K562 (cell line): ENCODE measurements around the gene CACNA2D2. TPM values are rescaled to one million over a fixed set of nuclear protein-coding genes. Genes with fewer than 3 reads are reported as not detected.

Source experiments
- ATAC-seq: fragments of 200-7000 bp; cut with Tn5 transposase; 3 replicates; pipeline ENCODE4 v1.9.1; 2020; ENCODE audit warnings: moderate library complexity
- BruUV-seq: library from RNA; stranded (reverse); fragments of 400-500 nt; replicated peaks from 2 replicates; lab custom pipeline; 2021; lab: Mats Ljungman, UMichigan
- CTCF ChIA-PET: fragments of 300-600 bp; formaldehyde crosslinking; extraction: SDS; loops from one replicate; lab custom pipeline; 2021; ENCODE audit warnings: low intra/inter-chr PET ratio; lab: Yijun Ruan, JAX
- POLR2A ChIA-PET: fragments of 300-600, 350-650 bp; sonication (Branson Sonifier 250); formaldehyde crosslinking; extraction: SDS; loops from one replicate; lab custom pipeline; 2021; ENCODE audit warnings: antibody characterized with exemption, inconsistent platforms; lab: Yijun Ruan, JAX
- DNase-seq, 4 experiments: peaks; one replicate each; pipeline versions ENCODE4 v3.0.0 to v3.0.0-alpha.2; 2011 to 2018; ENCODE audit warnings: low spot score in 3 of 4, mixed read lengths in 3 of 4; ENCODE audit errors: extremely low read depth in 1 of 4
- FAIRE-seq: peaks from 2 replicates; lab custom pipeline; 2011; peaks lifted over from hg19 to GRCh38; lab: Jason Lieb, UNC
- H2AFZ ChIP-seq: 2 replicates; pipeline ENCODE4 v1.6.0; 2011; ENCODE audit warnings: low read depth, low read length, control low read depth, inconsistent platforms
- H3K27ac ChIP-seq: fragments of 200-600 bp; 3 replicates; pipeline ENCODE4 v1.8.0; 2011; ENCODE audit warnings: low read depth, mild to moderate bottlenecking, control low read depth, inconsistent platforms, low read length, moderate library complexity, mixed read lengths; ENCODE audit errors: extremely low read depth
- H3K27me3 ChIP-seq, 2 experiments: fragments of 300-600 bp in 1 of 2; 2 replicates in 1 of 2; 3 replicates in 1 of 2; pipeline versions ENCODE4 v1.6.0 to v1.8.0; 2011; ENCODE audit warnings: inconsistent platforms in 2 of 2, low read length in 2 of 2, mild to moderate bottlenecking in 1 of 2, mixed read lengths in 1 of 2, moderate library complexity in 1 of 2; ENCODE audit not compliant: control insufficient read depth in 2 of 2, insufficient read depth in 2 of 2
- H3K36me3 ChIP-seq: fragments of 300-600 bp; 3 replicates; pipeline ENCODE4 v1.8.0; 2011; ENCODE audit warnings: mild to moderate bottlenecking, low read length, inconsistent platforms; ENCODE audit not compliant: control insufficient read depth, insufficient read depth
- H3K4me1 ChIP-seq, 2 experiments: fragments of 200-600 bp in 1 of 2; replicated peaks in 1 of 2; 2 replicates in 1 of 2; 3 replicates in 1 of 2; pipeline versions ENCODE4 v1.5.1 to v1.8.0; 2011; ENCODE audit warnings: inconsistent platforms in 2 of 2, low read length in 2 of 2, mild to moderate bottlenecking in 1 of 2, mixed read lengths in 1 of 2, moderate library complexity in 1 of 2; ENCODE audit not compliant: control insufficient read depth in 2 of 2, insufficient read depth in 2 of 2
- H3K4me2 ChIP-seq: 2 replicates; pipeline ENCODE4 v1.6.1; 2011; ENCODE audit warnings: low read length, control low read depth, inconsistent platforms, mixed read lengths; ENCODE audit not compliant: insufficient read depth
- H3K4me3 ChIP-seq: fragments of 200-600 bp; sonication (generic), shearing (Covaris generic); 2 replicates; pipeline ENCODE4 v1.5.1; 2016; ENCODE audit warnings: control low read depth, inconsistent platforms
- H3K79me2 ChIP-seq: fragments of 200-600 bp; 3 replicates; pipeline ENCODE4 v1.8.0; 2011; ENCODE audit warnings: low read length, inconsistent platforms; ENCODE audit not compliant: control insufficient read depth, insufficient read depth
- H3K9ac ChIP-seq, 2 experiments: 2 replicates each; pipeline versions ENCODE4 v1.6.0 to v1.6.1; 2011; ENCODE audit warnings: low read depth in 2 of 2, low read length in 2 of 2, control low read depth in 1 of 2, inconsistent platforms in 1 of 2, mild to moderate bottlenecking in 1 of 2, mixed read lengths in 1 of 2; ENCODE audit not compliant: insufficient read depth in 1 of 2
- H3K9me1 ChIP-seq: one replicate; pipeline ENCODE4 v1.6.0; 2011; ENCODE audit warnings: inconsistent platforms, mild to moderate bottlenecking, low read length, moderate library complexity; ENCODE audit not compliant: control insufficient read depth, insufficient read depth
- H3K9me3 ChIP-seq: replicated peaks from 2 replicates; pipeline ENCODE4 v1.5.1; 2011; ENCODE audit warnings: low read depth, low read length, inconsistent platforms; ENCODE audit not compliant: control insufficient read depth, insufficient read depth
- H4K20me1 ChIP-seq: replicated peaks from 2 replicates; pipeline ENCODE4 v1.6.1; 2011; ENCODE audit warnings: low read length, inconsistent platforms, mixed read lengths; ENCODE audit not compliant: control insufficient read depth, insufficient read depth
- KLF1 ChIP-seq: fragments of 450-650 bp; IDR thresholded peaks from 2 replicates; pipeline ENCODE4 v1.6.1; 2016; ENCODE audit warnings: missing genetic modification characterization, missing compliant biosample characterization
- MNT ChIP-seq, 2 experiments: fragments of 450-650 bp; conservative IDR thresholded peaks; 2 replicates each; pipeline ENCODE4 v1.6.1; 2017; ENCODE audit warnings: mild to moderate bottlenecking in 2 of 2, moderate library complexity in 2 of 2
- POLR2A ChIP-seq: fragments of 450-650 bp; conservative IDR thresholded peaks from 2 replicates; pipeline ENCODE4 v1.6.1; 2016
- POLR2G ChIP-seq: fragments of 200-400 bp; formaldehyde crosslinking; IDR thresholded peaks from 2 replicates; pipeline ENCODE4 v1.6.1; 2017; ENCODE audit warnings: low read depth, mild to moderate bottlenecking, antibody characterized with exemption, low read length, moderate library complexity
- RBFOX2 ChIP-seq: fragments of 200-400 bp; formaldehyde crosslinking; IDR thresholded peaks from 2 replicates; pipeline ENCODE4 v1.6.1; 2017; ENCODE audit warnings: low read depth, mild to moderate bottlenecking, low read length, moderate library complexity
- TEAD4 ChIP-seq, 2 experiments: sonication (generic) in 1 of 2; formaldehyde crosslinking in 1 of 2; IDR thresholded peaks; 2 replicates each; pipeline versions ENCODE4 v1.6.1 to v1.8.0; 2012 to 2022; ENCODE audit warnings: borderline replicate concordance in 1 of 2, inconsistent platforms in 1 of 2, low read length in 1 of 2, mild to moderate bottlenecking in 1 of 2, missing genetic modification reagents in 1 of 2
- ZNF175 ChIP-seq: fragments of 200-800 bp; sonication (Bioruptor generic); IDR thresholded peaks from 2 replicates; pipeline ENCODE4 v1.6.1; 2016; ENCODE audit warnings: low read depth, mild to moderate bottlenecking, missing genetic modification characterization, missing compliant biosample characterization
- WGBS: fragments of 100-300 bp; shearing (Covaris generic); methylation state at CpG from one replicate; pipeline ENCODE4 v1.1.6; 2016; ENCODE audit warnings: low coverage, mixed read lengths; ENCODE audit not compliant: insufficient coverage; ENCODE audit errors: missing lambda C conversion rate; 5-methylcytosine and 5-hydroxymethylcytosine counted together
- in situ Hi-C: fragments of 300-500 bp; cut with MboI; formaldehyde crosslinking; loops from 4 replicates; pipeline ENCODE4 v1.15.0; 2018; ENCODE audit warnings: inconsistent platforms, mixed read lengths
- intact Hi-C: fragments of 100-400 bp; cut with micrococcal nuclease; formaldehyde crosslinking; loops from 2 replicates; pipeline ENCODE4 v1.14.2; 2022
- polyA plus RNA-seq, 8 experiments: library from polyadenylated mRNA; depleted of rRNA in 4 of 8; stranded (reverse) in 5 of 8; unstranded in 3 of 8; fragments of >200 nt; fragmentation: Nextera tagmentation in 2 of 8; fragmentation: Illumina TruSeq in 1 of 8; extraction: Ambion mirVana in 2 of 8; extraction: Trizol in 1 of 8; gene quantifications; 2 replicates each; pipeline versions ENCODE4 v1.2.1 to v1.2.3, GENCODE V29; 2011 to 2014; ENCODE audit warnings: inconsistent platforms in 1 of 8, missing spikeins in 1 of 8
- total RNA-seq, 7 experiments: library from RNA; depleted of rRNA in 6 of 7; stranded (reverse); fragments of >200 nt in 6 of 7; fragmentation: Illumina TruSeq in 2 of 7; extraction: Trizol in 2 of 7; gene quantifications; 2 replicates each; pipeline versions ENCODE4 v1.2.1 to v1.2.3, GENCODE V29; 2011 to 2021; ENCODE audit warnings: low replicate concordance in 1 of 7

The CACNA2D2 gene
- total and polyA plus RNA-seq, 9 of the 15 experiments (the other 6 are each of a cell fraction or from before 2014, with no cell fraction given), result 0.11 to 0.58 (median 0.36) TPM; not detected in 2

- TF ChIP-seq TEAD4 (IDR thresholded peaks at IDR 0.05; ENCODE audit: low read length), result peak; percentile 9; the same call in 1 of the 2 replicates
- no peak for TF ChIP-seq TEAD4 (CRISPR knock-in tag; IDR thresholded peaks at IDR 0.05; ENCODE audit: borderline replicate concordance)
Observed at GRCh38 chr3:50354186-50354764, 149.2 kb downstream of the CACNA2D2 start (continued).

GRCh38 chr3:50353245-50354004, 150.0 kb downstream of the CACNA2D2 start:
- Histone ChIP-seq H3K9ac (peak overlapping the region in 1 of 2 experiments; percentile 26; a peak in 2 of 4 replicates), H3K27me3 (no peaks in the 10 kb centered on the region), H2AFZ (no peak overlapping the region), H3K27ac (no peak overlapping the region), H3K4me1 (peaks cover 30 to 50% of the 10 kb centered on the region in 2 experiments; a peak in 4 of 5 replicates), H3K4me2 (no peak overlapping the region), H3K79me2 (peaks cover 57% of the 10 kb centered on the region), H3K4me3 (no peak overlapping the region), H4K20me1 (peaks cover 30% of the 10 kb centered on the region; the same call in 1 of the 2 replicates), H3K36me3 (peaks cover 53% of the 10 kb centered on the region; the same call in 2 of the 3 replicates), H3K9me1 (peaks cover 6% of the 10 kb centered on the region), H3K9me3 (no peaks in the 10 kb centered on the region)
- ChIA-PET POLR2A (interaction anchor here (0.6 to 1.8 kb wide), 11 partner anchors 11 to 181 kb away, joined by 3 to 5 read pairs (median 3); no protein-coding TSS in a partner anchor), CTCF (interaction anchor here (0.6 kb wide), 1 partner anchor 162 kb away, joined by 3 read pairs; no protein-coding TSS in a partner anchor)
- FAIRE-seq (no peak), DNase-seq (no peak), ATAC-seq (no peak)
- WGBS, result 95% methylated on average over 9 of the region's 12 CpGs
- intact Hi-C loops (no loop called here), in situ Hi-C loops (no loop called here)
- TF ChIP-seq POLR2A (0 out of 2 replicates have a peak, but pooled peaks have one; percentile 18), MNT (conservative IDR thresholded peaks at IDR 0.05) (no peak), KLF1 (tag) (no peak), POLR2G (peak; percentile 65), ZNF175 (CRISPR knock-in tag) (no peak), RBFOX2 (peak; percentile 46; the same call in 1 of the 2 replicates)
- BruUV-seq, result no TSS peak
